HUDEP-2 (cell line): ENCODE measurements around the gene C6orf118.

Experiments
- DNase-seq, 76 experiments: peaks; one replicate each; lab custom pipeline; 2025; ENCODE audit not compliant: unreplicated experiment in 76 of 76; lab: John Stamatoyannopoulos, UW

Gene C6orf118

DNA sequence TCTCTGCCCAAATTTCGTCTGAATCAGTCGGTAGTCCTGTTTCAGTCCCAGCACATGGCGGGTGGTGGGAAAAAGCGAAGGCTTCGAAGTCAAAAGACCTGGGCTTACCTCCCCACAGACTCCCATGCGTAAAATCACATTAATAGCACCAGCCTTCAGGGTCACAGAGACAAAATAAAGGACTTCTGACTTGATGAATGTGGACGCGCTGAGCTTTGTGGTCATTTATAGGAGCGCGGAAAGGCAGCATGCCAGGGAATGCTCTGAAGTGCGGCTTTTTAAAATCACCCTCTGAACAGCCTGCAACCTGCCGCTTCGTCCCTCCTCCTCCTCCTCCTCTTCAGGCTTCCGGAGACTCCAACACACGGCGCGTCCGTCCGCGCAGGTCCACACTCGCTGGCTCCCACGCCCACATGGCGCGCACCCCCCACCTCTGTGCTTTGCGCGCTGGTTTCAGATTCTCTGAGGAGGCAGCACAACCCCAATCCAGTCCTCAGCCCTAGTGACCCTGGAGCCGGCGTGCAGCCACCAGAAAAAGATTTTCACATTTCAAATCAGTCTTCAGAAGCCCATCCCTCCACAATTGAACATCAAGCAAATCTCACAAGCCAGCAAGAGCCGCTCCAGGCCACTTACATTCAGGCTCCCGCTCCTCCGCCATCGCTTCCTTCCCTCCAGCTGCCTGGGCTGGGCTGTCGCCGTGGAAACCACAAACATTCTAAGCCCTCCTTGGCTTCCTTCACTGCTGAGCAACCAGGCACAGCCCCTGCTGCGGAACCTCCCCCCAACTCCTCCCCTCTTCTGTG lies at the start of gene C6orf118:
Gene C6orf118, minus strand, starts transcription at position 680 of the 806 bp plus-strand sequence. Its CDS starts 19 bp downstream, at position 661.
- no peak for DNase-seq

DNA sequence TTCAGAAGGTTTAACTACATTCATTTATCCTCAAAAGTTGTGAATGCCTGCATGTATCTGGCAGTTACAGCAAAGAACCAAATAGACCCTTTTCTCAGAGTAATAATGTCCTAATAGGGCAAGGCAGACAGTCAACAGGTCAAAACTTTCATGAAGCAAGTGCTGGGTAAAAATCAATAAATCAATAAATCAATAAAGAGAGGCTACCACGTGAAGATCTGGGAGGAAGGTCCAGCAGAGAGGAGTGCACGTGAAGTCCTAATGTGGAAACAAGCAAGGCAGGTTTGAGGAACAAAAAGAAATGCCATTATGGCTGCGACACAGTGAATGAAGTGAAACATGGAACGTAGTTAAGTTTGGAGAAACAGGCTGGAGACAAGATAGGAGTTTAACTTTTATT lies 36.3 kb upstream of the C6orf118 start:
- DNase-seq, result no peak

DNA sequence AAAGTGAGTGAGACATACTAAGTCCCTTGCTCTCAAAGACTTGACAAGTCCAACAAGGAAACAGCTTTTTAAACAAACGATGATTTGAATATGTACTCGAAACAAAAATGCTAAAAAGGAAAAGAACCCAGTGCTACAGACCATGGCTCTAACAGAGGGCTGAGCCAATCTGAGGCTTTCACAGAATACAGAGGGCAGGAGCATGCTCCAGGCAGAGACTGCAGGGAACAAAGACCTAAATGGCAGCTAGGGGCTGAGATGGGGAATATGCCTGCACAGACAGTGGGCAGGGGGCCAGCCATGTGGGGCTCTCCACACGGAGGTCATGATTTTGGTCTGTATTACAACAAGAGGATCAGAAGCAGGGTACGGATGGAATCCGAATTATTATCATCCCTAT lies 31.1 kb upstream of the C6orf118 start:
- DNase-seq, result no peak

DNA sequence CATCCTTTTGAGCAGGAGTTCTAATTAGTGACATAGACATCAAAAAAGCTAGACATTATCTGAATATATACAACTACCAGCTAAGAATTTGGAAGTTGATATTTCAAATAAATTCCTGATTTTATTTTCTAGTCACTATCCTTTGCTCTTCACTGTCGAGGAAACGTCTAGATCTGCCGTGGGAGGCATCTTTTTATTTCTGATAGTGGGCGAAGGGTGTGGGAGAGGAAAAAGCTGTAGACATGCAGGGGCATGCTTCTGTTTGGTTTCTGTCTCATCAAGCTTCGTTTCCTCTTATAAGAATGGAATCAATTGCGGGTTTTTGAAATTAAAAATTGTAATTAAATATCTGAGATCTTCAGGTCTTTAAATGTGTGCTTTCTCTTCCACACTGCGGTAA lies 16.2 kb upstream of the C6orf118 start:
- DNase-seq, result no peak

DNA sequence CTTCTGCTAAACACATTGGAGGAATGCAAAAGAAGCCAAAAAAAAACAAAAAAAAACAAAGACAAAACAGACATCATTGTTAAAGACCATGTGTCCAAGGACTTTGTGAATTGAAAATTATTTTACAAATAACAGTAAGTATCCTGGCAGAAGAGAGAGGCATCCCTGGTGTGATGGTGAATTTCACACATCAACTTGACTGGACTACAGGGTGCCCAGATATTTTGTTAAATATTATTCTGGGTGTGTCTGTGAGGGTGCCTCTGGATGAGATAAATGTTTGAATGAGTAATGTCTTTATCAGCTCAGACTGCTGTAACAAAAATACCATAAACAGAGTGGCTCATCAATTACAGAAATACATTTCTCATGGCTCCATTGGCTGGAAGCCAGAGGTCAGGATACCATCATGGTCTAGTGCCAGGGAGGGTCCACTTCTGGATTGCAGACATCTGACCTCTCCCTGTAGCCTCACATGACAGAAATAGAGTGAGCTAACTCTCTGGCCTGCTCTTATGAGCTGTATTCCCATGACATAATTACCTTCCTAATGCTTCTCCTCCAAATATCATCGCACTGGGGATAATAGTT lies 12.2 kb upstream of the C6orf118 start:
- no peak for DNase-seq

- DNase-seq, result no peak
These were observed 11.7 kb upstream of the C6orf118 start for GRCh38 chr6:165321150-165321549.

GRCh38 chr6:165317723-165318122 lies 8.3 kb upstream of the C6orf118 start:
- no peak for DNase-seq

DNA sequence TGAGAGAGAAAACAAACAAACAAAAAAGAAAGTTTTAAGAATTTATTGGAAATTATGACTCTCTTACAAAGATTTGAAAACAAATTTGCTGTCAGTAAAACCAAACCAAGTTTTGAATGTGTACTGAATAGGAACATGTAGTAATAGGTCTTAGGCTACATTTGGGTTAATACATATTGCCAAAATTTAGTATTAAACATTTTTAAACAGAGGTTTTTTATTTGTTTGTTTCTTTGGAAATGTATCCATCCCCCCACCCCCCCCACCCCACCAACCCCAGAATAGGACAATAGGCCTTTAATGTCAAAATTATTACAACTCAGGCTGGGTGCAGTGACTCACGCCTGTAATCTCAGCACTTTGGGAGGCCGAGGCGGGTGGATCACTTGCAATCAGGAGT lies 2.5 kb downstream of the C6orf118 start:
- no peak for DNase-seq

- no peak for DNase-seq
These were observed 7.8 kb downstream of the C6orf118 start for GRCh38 chr6:165301372-165302246.

- DNase-seq, result no peak
These were observed 8.9 kb downstream of the C6orf118 start for GRCh38 chr6:165300422-165300936.

DNA sequence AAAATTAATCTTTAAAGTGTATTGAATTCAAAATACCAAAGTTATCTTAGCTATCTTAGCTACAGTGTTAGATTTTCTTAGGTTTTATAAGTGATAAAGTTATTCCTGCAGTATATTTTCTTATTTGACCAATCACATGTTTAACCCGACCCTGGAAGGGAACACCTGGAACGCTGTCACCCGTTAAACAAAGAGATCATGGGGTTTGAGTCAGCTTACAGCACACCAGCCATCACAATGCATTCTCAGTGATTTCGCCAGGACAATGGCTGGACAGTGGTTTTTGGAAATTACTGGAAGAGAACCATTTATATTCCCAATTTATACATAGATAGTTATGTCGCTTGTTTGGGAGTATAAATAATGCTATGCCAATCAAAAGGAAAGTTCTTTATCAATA lies 10.5 kb downstream of the C6orf118 start:
- no peak for DNase-seq

DNA sequence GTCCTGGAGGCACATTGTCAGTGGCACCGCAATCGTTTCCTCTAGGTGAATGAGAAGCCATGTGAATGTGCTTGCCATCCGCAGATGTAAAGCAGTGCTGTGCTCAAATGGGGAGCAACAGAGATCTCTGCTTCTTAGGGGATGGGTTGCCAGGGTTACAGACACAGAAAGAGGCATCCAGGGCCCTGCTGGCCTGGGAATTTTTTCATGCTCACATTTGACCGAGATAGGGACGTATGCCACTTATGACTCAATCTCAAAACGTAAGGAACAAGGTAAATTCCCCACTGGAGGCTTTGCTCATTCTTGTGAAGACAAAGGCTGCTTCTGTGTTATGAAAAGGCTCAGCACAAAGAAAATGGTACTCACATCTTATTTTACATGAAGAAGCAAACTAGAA lies 11.0 kb downstream of the C6orf118 start:
- DNase-seq, result no peak

DNA sequence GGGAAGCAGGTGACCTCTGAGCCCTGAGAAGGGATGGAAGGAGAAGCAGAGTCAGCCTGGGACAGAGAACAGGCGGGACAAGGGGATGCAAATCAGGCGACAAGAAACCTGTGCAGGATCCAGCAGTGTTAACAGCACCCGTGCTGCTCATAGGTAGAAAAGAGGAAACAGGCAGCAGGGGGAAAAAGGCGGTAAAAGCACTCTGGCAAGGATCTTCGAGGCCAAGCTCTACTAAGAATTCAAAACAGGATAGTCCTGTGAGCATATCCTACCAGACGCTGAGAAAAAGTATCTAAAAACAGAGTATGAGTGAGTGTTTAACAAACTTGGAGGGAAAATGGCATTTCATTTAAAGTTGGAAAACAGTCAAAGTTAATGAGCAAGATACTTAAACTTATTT lies 16.7 kb downstream of the C6orf118 start:
- no peak for DNase-seq

DNA sequence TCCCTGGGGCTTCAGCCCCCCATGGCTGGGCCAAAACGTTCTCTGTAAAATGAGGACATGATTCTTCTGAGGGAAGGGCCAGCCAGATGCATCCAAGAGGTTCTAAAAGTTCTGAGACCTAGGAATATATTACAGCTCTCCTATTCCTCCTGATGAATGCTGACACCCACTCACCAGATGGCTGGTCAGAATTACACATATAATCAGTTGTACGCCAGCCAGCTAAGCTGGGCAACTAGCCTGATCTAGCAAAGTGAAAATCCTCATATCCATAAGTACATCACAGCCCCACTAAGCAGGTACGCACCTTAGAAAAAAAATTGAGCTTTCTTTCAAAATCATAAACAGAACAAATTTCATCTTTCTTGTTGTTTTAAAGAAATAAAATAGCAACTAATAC lies 34.8 kb downstream of the C6orf118 start:
- no peak for DNase-seq

- no peak for DNase-seq
These were observed 36.8 kb downstream of the C6orf118 start for GRCh38 chr6:165272585-165272984.

DNA sequence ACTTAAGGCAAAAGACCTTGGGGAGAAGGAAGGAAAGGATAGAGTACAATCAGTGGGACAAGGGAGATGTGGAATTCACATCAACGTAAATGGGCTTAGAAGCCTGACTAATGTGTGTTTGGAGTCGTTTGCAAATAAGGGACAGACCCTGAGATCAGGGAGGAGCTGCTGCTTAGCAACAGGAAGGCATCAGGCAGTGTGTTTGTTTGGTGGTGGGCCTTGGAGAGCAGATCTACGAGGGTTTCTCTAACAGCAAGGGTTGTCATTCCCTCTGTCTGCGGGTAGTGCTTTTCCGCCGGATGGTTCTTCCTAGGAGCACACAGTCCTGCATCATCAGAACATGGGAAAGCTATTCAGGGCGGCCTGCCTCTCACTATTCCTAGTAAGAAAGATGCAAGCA lies 40.4 kb downstream of the C6orf118 start:
- DNase-seq, result no peak

GRCh38 chr6:165266621-165267020 lies 42.8 kb downstream of the C6orf118 start:
- no peak for DNase-seq

GRCh38 chr6:165266191-165266590 lies 43.2 kb downstream of the C6orf118 start:
- DNase-seq, result no peak

DNA sequence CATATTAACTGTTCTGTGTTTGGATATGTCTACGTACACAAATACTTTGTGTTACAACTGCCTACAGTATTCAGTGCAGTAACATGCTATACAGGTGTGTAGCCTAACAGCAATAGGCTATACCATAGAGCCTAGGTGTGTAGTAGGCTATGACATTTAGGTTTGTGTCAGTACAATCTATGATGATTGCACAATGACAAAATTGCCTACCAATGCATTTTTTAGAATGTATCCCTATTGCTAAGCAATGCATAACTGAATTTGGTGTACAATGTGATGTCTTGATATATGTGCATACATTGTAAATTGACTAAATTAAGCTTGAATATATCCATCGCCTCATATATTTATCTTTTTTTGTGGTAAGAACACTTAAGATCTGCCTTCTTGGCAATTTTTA lies 48.9 kb downstream of the C6orf118 start:
- no peak for DNase-seq

GRCh38 chr6:165249808-165250207 lies 59.6 kb downstream of the C6orf118 start:
- DNase-seq, result no peak

GRCh38 chr6:165245701-165246100 lies 63.7 kb downstream of the C6orf118 start:
- DNase-seq, result no peak
